Epithelial cell of proximal tubule (primary cell): ENCODE measurements around the gene PDE1C. TPM values are rescaled to one million over a fixed set of nuclear protein-coding genes. Genes with fewer than 3 reads are reported as not detected.

ENCODE experiments used
- DNase-seq: peaks from one replicate; pipeline ENCODE4 v3.0.0-alpha.2; 2011; ENCODE audit warnings: low read depth
- H3K4me3 ChIP-seq: 2 replicates; pipeline ENCODE4 v1.5.1; 2011; ENCODE audit warnings: low read depth, mild to moderate bottlenecking, low read length
- CTCF ChIP-seq: conservative IDR thresholded peaks from 2 replicates; pipeline ENCODE4 v1.5.1; 2012; ENCODE audit warnings: low read depth, mild to moderate bottlenecking, low read length
- total RNA-seq: library from RNA; depleted of rRNA; stranded (reverse); fragments of >200 nt; gene quantifications from 2 replicates; pipeline ENCODE4 v1.2.3, GENCODE V29; 2015

The PDE1C gene
- total RNA-seq, 1 donor from 2014 or later = 5.9 TPM

DNA sequence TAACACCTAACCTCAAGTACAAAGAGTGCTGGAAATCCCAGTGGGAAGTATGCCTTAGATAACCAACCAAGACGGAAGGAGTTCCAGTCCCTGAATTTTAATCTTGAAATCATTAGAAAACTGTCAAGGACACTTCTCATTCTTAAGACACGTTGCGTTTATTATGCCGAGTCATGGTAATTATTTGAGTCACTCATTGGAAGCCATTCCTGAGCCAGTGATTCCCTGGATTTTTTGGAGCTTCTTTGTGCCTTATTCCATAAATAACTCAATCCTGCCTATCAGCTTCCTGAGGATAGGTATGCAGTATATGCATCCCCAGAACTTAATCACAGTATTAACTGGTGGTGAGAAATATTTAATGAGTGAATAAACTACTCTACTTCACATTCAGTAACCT is 305.7 kb downstream of the PDE1C start:
- no peak for DNase-seq

DNA sequence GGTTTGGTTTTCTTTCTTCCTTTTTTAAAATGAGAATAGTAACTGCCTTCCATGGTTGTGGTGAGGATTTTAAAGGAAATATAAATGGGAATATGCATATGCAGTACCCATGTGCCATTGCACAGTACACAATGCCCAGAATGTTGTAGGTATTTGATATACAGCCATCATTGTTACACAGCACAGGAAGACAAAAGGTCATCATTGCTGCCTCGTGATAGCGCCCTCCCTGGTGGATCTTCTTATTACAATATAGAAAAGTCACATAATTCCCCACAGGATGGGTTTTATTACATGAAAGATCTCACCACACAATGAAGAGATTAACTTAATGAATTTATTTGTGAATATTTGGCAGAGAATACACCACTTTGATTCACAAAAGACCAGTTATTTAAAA is 306.7 kb downstream of the PDE1C start:
- DNase-seq = no peak
- peak; percentile 35 for TF ChIP-seq CTCF
- H3K4me3 ChIP-seq = no peak overlapping the region

More for the DNA sequence above, 305.7 kb downstream of the PDE1C start:
- H3K4me3 ChIP-seq = no peak overlapping the region
- no peak for TF ChIP-seq CTCF

- no peak overlapping the region for H3K4me3 ChIP-seq
- no peak for DNase-seq
- TF ChIP-seq CTCF = no peak
These were observed 308.6 kb downstream of the PDE1C start for GRCh38 chr7:31761646-31762045.

DNA sequence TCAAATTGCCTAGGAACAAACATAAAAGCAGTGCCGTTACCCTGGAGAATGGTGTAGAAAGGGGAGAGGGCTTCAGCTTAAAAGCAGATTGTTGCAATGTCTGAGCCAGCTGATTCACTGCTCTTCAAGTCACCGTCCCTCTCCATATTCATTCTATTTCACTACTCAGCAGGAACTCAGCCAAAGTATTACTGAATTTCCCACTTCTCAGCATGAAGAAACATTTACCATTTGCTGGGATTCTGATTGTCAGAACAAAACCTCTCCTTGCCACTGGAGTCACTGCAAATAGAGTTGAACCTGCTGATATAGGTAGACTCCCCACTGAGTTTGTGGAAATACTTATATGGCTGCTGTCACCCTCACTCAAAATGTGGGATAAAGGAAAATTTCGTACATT is 311.5 kb downstream of the PDE1C start:
- TF ChIP-seq CTCF = no peak

GRCh38 chr7:31751726-31752125 is 318.5 kb downstream of the PDE1C start:
- no peak for TF ChIP-seq CTCF
- DNase-seq = no peak
- no peak overlapping the region for H3K4me3 ChIP-seq

More for the DNA sequence above, 311.5 kb downstream of the PDE1C start:
- no peak overlapping the region for H3K4me3 ChIP-seq
- DNase-seq = no peak

- H3K4me3 ChIP-seq = no peak overlapping the region
- no peak for TF ChIP-seq CTCF
- no peak for DNase-seq
These were observed 322.1 kb downstream of the PDE1C start for GRCh38 chr7:31748084-31748483.

- TF ChIP-seq CTCF = no peak
- DNase-seq = no peak
- no peak overlapping the region for H3K4me3 ChIP-seq
These were observed 322.7 kb downstream of the PDE1C start for GRCh38 chr7:31747553-31747952.
